ENCODE data around the gene TBC1D2.

TBC1D2 gene

GRCh38 chr9:98159790-98160189 is 95.7 kb downstream of the TBC1D2 start:
- DNase-seq: no peak

GRCh38 chr9:98159301-98159700 is 96.1 kb downstream of the TBC1D2 start:
- no peak for DNase-seq

GRCh38 chr9:98158071-98158831 is 97.2 kb downstream of the TBC1D2 start:
- no peak for DNase-seq

- DNase-seq: no peak
Observed at GRCh38 chr9:98157372-98157771, 98.1 kb downstream of the TBC1D2 start.

- no peak for DNase-seq
Observed at GRCh38 chr9:98154678-98155077, 100.8 kb downstream of the TBC1D2 start.

- DNase-seq: no peak
Observed at GRCh38 chr9:98152526-98152925, 102.9 kb downstream of the TBC1D2 start.

GRCh38 chr9:98150721-98151120 is 104.7 kb downstream of the TBC1D2 start:
- DNase-seq: no peak

GRCh38 chr9:98150164-98150563 is 105.3 kb downstream of the TBC1D2 start:
- no peak for DNase-seq

- DNase-seq: no peak
Observed at GRCh38 chr9:98149422-98149821, 106.0 kb downstream of the TBC1D2 start.
